ENCODE measurements around the gene SLC35G6.
"Not testable (repeated sequence)": the region's sequence is repeated elsewhere in the genome, so short reads cannot be mapped to it uniquely, and the experiment has no call there.

The SLC35G6 gene

DNA sequence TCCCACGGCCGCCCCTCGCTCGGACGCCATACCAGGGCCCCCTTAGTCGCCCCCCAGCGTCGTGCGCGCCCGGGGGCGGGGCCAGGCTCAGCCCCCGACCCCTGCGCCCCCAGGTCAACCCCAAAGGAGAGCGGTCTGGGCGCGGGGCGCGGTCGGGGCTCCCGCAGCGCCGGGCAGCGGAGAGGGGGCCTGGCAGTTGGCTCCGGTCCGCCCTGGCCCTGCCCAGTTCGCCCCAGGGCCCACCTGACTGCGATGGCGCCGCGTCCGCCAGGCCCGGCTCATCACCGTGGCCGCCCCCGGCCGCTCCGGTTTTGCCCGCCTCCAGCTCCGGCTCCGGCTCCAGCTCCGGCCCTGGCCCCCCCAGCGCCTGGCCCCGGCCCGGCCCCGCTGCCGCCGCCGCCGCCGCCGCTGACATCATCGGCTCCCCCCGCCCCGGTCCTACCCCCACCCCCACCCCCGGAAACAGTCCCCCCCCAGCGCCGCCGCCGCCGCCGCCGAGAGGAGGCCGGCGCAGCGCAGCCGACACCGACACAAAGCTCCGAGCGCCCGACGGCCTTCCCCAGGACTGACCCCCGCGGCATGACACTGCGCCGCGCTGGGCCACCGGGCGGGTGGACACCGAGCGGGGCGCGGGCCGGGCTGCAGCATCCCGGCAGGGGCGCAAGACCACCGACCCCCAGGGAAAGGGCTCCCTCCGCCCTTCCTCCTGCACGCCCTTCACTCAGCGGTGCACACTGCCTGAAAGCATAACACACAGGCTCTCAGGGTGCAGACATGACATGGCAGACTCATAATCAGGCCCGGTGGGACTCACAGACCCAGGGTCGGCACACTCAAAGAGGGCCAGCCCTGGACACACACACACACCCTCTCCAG lies 1.8 kb upstream of the SLC35G6 start, which contains the start of gene ZBTB4:
TSS of gene ZBTB4 (minus strand) at position 419 of the 876 bp plus-strand sequence. CDS start 12,830 bp downstream, outside the sequence.
- Histone ChIP-seq H3K4me2 (ENCODE audit: insufficient read depth, low read length) (peak within 1 kb of the TSS; percentile 88), H3K27me3 (ENCODE audit: insufficient read depth, low read length, poor library complexity) (no peaks in the 10 kb centered on the region), H3K79me2 (ENCODE audit: insufficient read depth, low read length) (peaks cover 61% of the 10 kb centered on the region), H3K4me1 (ENCODE audit: insufficient read depth, low read length) (peaks cover 40% of the 10 kb centered on the region), H3K9me3 (ENCODE audit: insufficient read depth, low read length, severe bottlenecking) (no peaks in the 10 kb centered on the region), H3K36me3 (ENCODE audit: insufficient read depth, low read length) (peaks cover 3% of the 10 kb centered on the region), H3K27ac (ENCODE audit: low read length) (peak within 1 kb of the TSS; percentile 81), H4K20me1 (ENCODE audit: insufficient read depth, low read length) (peaks cover 32% of the 10 kb centered on the region), H2AFZ (ENCODE audit: low read depth, low read length) (peak within 1 kb of the TSS; percentile 73), H3K4me3 (ENCODE audit: low read depth in 1 of 2, low read length in 2 of 2) (peak within 1 kb of the TSS; percentile 65 to 77), H3K9ac (ENCODE audit: low read depth, low read length) (peak within 1 kb of the TSS; percentile 98)
- TF ChIP-seq EZH2 (IDR thresholded peaks at IDR 0.05; ENCODE audit: borderline replicate concordance, low read depth, low read length, severe bottlenecking), result no peak
- TF ChIP-seq, protein P1, sequence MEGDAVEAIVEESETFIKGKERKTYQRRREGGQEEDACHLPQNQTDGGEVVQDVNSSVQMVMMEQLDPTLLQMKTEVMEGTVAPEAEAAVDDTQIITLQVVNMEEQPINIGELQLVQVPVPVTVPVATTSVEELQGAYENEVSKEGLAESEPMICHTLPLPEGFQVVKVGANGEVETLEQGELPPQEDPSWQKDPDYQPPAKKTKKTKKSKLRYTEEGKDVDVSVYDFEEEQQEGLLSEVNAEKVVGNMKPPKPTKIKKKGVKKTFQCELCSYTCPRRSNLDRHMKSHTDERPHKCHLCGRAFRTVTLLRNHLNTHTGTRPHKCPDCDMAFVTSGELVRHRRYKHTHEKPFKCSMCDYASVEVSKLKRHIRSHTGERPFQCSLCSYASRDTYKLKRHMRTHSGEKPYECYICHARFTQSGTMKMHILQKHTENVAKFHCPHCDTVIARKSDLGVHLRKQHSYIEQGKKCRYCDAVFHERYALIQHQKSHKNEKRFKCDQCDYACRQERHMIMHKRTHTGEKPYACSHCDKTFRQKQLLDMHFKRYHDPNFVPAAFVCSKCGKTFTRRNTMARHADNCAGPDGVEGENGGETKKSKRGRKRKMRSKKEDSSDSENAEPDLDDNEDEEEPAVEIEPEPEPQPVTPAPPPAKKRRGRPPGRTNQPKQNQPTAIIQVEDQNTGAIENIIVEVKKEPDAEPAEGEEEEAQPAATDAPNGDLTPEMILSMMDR (IDR thresholded peaks at IDR 0.05; ENCODE audit: borderline replicate concordance, extremely low read depth, low read length, poor library complexity, severe bottlenecking), result no peak
- peak; percentile 64 for DNase-seq
- peak; percentile 23; the same call in 2 of the 3 replicates for ATAC-seq (ENCODE audit: insufficient read depth, low read depth)

DNA sequence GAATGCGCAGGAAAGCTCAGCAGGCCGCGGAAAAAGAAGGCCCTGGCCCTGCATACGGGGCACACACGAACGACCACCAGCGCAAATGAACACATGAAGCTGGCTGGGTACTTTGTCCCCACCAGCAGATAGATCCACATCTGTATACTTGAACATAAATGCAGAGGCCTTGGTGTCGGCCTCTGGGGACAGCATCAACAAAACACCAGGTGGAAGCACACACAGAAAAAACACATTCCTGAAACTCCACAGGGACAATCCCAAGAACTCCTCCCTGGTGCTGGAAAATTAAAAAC lies 1.2 kb upstream of the SLC35G6 start:
- Histone ChIP-seq H3K27me3 (ENCODE audit: insufficient read depth, low read length, poor library complexity) (no peaks in the 10 kb centered on the region), H3K4me2 (ENCODE audit: insufficient read depth, low read length) (peak overlapping the region; percentile 88), H3K4me3 (ENCODE audit: low read depth in 1 of 2, low read length in 2 of 2) (peak overlapping the region; percentile 22 to 65; a peak in 3 of 4 replicates), H4K20me1 (ENCODE audit: insufficient read depth, low read length) (peaks cover 35% of the 10 kb centered on the region), H3K4me1 (ENCODE audit: insufficient read depth, low read length) (peaks cover 40% of the 10 kb centered on the region), H3K79me2 (ENCODE audit: insufficient read depth, low read length) (peaks cover 60% of the 10 kb centered on the region), H3K9me3 (ENCODE audit: insufficient read depth, low read length, severe bottlenecking) (no peaks in the 10 kb centered on the region), H3K9ac (ENCODE audit: low read depth, low read length) (peak overlapping the region; percentile 98), H3K27ac (ENCODE audit: low read length) (peak overlapping the region; percentile 80), H2AFZ (ENCODE audit: low read depth, low read length) (peak overlapping the region; percentile 73), H3K36me3 (ENCODE audit: insufficient read depth, low read length) (peaks cover 3% of the 10 kb centered on the region)
- TF ChIP-seq, protein P1 (IDR thresholded peaks at IDR 0.05; ENCODE audit: borderline replicate concordance, extremely low read depth, low read length, poor library complexity, severe bottlenecking), result no peak
- no peak for TF ChIP-seq EZH2 (IDR thresholded peaks at IDR 0.05; ENCODE audit: borderline replicate concordance, low read depth, low read length, severe bottlenecking)
- ATAC-seq (ENCODE audit: insufficient read depth, low read depth) (no peak), DNase-seq (no peak)

DNA sequence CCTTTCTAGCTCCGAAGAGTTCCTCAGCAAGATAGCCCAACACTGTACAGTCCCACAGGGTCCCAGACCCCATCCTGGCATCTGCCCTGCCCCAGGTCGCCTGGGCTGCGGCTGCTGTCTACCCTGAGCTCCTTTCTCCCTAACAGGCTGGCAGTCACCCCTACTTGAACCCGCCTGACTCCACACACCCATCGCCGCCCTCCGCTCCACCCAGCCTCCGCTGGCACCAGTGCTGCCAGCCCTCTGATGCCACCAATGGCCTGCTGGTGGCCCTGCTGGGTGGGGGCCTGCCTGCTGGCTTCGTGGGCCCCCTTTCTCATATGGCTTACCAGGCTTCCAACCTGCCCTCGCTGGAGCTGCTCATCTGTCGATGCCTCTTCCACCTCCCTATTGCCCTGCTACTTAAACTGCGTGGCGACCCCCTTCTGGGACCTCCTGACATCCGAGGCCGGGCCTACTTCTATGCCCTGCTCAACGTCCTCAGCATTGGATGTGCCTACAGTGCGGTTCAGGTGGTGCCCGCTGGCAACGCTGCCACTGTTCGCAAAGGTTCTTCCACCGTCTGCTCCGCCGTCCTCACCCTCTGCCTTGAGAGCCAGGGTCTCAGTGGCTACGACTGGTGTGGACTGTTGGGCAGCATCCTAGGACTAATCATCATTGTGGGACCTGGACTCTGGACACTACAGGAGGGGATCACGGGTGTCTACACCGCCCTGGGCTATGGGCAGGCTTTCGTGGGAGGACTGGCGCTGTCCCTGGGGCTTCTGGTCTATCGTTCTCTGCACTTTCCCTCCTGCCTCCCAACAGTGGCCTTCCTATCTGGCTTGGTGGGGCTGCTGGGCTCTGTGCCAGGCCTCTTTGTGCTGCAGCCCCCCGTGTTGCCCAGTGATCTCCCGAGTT lies 846 bp downstream of the SLC35G6 start:
- H3K4me2 ChIP-seq (ENCODE audit: insufficient read depth, low read length), result peak overlapping the region; percentile 70; the same call in 1 of the 2 replicates
- not testable (repeated sequence) for H3K36me3 ChIP-seq (ENCODE audit: insufficient read depth, low read length); H2AFZ ChIP-seq (ENCODE audit: low read depth, low read length); H3K27ac ChIP-seq (ENCODE audit: low read length); H3K9me3 ChIP-seq (ENCODE audit: insufficient read depth, low read length, severe bottlenecking); H3K27me3 ChIP-seq (ENCODE audit: insufficient read depth, low read length, poor library complexity); H3K4me3 ChIP-seq (ENCODE audit: low read depth in 1 of 2, low read length in 2 of 2); ATAC-seq (ENCODE audit: insufficient read depth, low read depth); DNase-seq
- H3K4me1 ChIP-seq (ENCODE audit: insufficient read depth, low read length), result peaks cover 59% of the 10 kb centered on the region
- H3K79me2 ChIP-seq (ENCODE audit: insufficient read depth, low read length), result peaks cover 60% of the 10 kb centered on the region
- H3K9ac ChIP-seq (ENCODE audit: low read depth, low read length), result peak overlapping the region; percentile 98; the same call in 1 of the 2 replicates
- H4K20me1 ChIP-seq (ENCODE audit: insufficient read depth, low read length), result peaks cover 40% of the 10 kb centered on the region

DNA sequence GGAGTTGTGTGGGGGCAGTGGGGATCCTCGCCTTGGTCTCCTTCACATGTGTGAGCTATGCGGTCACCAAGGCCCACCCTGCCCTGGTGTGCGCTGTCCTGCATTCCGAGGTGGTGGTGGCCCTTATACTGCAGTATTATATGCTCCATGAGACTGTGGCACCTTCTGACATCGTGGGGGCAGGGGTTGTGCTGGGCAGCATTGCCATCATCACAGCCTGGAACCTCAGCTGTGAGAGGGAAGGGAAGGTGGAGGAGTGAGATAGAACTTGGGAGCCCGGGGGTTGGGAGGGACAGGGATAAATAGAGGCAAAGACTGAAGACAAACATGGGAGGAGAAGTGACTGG lies 1.5 kb downstream of the SLC35G6 start:
- H3K4me3 ChIP-seq (ENCODE audit: low read depth in 1 of 2, low read length in 2 of 2), result peak overlapping the region in 1 of 2 experiments; percentile 70; a peak in 2 of 4 replicates
- not testable (repeated sequence) for H2AFZ ChIP-seq (ENCODE audit: low read depth, low read length); H3K9me3 ChIP-seq (ENCODE audit: insufficient read depth, low read length, severe bottlenecking); ATAC-seq (ENCODE audit: insufficient read depth, low read depth); H3K27me3 ChIP-seq (ENCODE audit: insufficient read depth, low read length, poor library complexity); DNase-seq
- peaks cover 59% of the 10 kb centered on the region for H3K4me1 ChIP-seq (ENCODE audit: insufficient read depth, low read length)
- H3K27ac ChIP-seq (ENCODE audit: low read length), result peak overlapping the region; percentile 100
- peaks cover 13% of the 10 kb centered on the region for H3K36me3 ChIP-seq (ENCODE audit: insufficient read depth, low read length)
- H3K79me2 ChIP-seq (ENCODE audit: insufficient read depth, low read length), result peaks cover 60% of the 10 kb centered on the region
- H3K4me2 ChIP-seq (ENCODE audit: insufficient read depth, low read length), result peak overlapping the region; percentile 70
- H4K20me1 ChIP-seq (ENCODE audit: insufficient read depth, low read length), result peaks cover 40% of the 10 kb centered on the region
- peak overlapping the region; percentile 98 for H3K9ac ChIP-seq (ENCODE audit: low read depth, low read length)
